HepG2 (cell line): Measurements from ENCODE around the gene IL24. TPM values are rescaled to one million over a fixed set of nuclear protein-coding genes. Genes with fewer than 3 reads are reported as not detected.

Experiments used
- ATAC-seq: fragments of 200-7000 bp; cut with Tn5 transposase; 3 replicates; pipeline ENCODE4 v1.9.1; 2020; ENCODE audit warnings: mild to moderate bottlenecking, moderate library complexity
- BruUV-seq: library from RNA; stranded (reverse); fragments of 400-500 nt; replicated peaks from 2 replicates; lab custom pipeline; 2021; lab: Mats Ljungman, UMichigan
- CTCF ChIA-PET: fragments of 300-600 bp; formaldehyde crosslinking; extraction: SDS; loops from one replicate; lab custom pipeline; 2021; ENCODE audit warnings: low total read pairs, inconsistent platforms, low intra/inter-chr PET ratio; lab: Yijun Ruan, JAX
- POLR2A ChIA-PET: fragments of 350-600 bp; sonication (Branson Sonifier 250); formaldehyde crosslinking; loops from one replicate; lab custom pipeline; 2020; ENCODE audit warnings: antibody characterized with exemption, inconsistent platforms; lab: Yijun Ruan, JAX
- DNase-seq: peaks from one replicate; pipeline ENCODE4 v3.0.0-alpha.2; 2015; ENCODE audit warnings: low spot score
- FAIRE-seq: peaks from 3 replicates; lab custom pipeline; 2011; peaks lifted over from hg19 to GRCh38; lab: Jason Lieb, UNC
- H2AFZ ChIP-seq: one replicate; pipeline ENCODE4 v1.6.1; 2011; ENCODE audit warnings: low read length, inconsistent platforms
- H3K27ac ChIP-seq: fragments of 300-600 bp; 3 replicates; pipeline ENCODE4 v1.8.0; 2011; ENCODE audit warnings: mixed run types, mild to moderate bottlenecking, mixed read lengths, low read length, inconsistent platforms; ENCODE audit not compliant: insufficient read depth; ENCODE audit errors: extremely low read length
- H3K27me3 ChIP-seq, 2 experiments: fragments of 200-600 bp in 1 of 2; 2 replicates in 1 of 2; 3 replicates in 1 of 2; pipeline versions ENCODE4 v1.6.0 to v1.8.0; 2011; ENCODE audit warnings: low read length in 2 of 2, mild to moderate bottlenecking in 2 of 2, moderate library complexity in 2 of 2, inconsistent platforms in 1 of 2; ENCODE audit not compliant: insufficient read depth in 2 of 2, control insufficient read depth in 1 of 2
- H3K36me3 ChIP-seq, 2 experiments: fragments of 200-600 bp in 1 of 2; replicated peaks in 1 of 2; 2 replicates in 1 of 2; 3 replicates in 1 of 2; pipeline versions ENCODE4 v1.5.1 to v1.8.0; 2011; ENCODE audit warnings: low read length in 2 of 2, inconsistent platforms in 1 of 2; ENCODE audit not compliant: insufficient read depth in 2 of 2, control insufficient read depth in 1 of 2
- H3K4me1 ChIP-seq: 2 replicates; pipeline ENCODE4 v1.5.1; 2012; ENCODE audit warnings: low read length, inconsistent platforms; ENCODE audit not compliant: insufficient read depth
- H3K4me2 ChIP-seq: 2 replicates; pipeline ENCODE4 v1.6.0; 2011; ENCODE audit warnings: low read depth, low read length, inconsistent platforms
- H3K4me3 ChIP-seq, 3 experiments: fragments of 200-600 bp in 1 of 3; sonication (generic), shearing (Covaris generic) in 1 of 3; replicated peaks in 1 of 3; 2 replicates each; pipeline ENCODE4 v1.5.1; 2011 to 2016; ENCODE audit warnings: low read length in 3 of 3, inconsistent platforms in 2 of 3, low read depth in 2 of 3, mild to moderate bottlenecking in 2 of 3, control low read depth in 1 of 3, mixed read lengths in 1 of 3; ENCODE audit not compliant: insufficient read depth in 1 of 3
- H3K79me2 ChIP-seq: one replicate; pipeline ENCODE4 v1.6.1; 2011; ENCODE audit warnings: low read length, inconsistent platforms; ENCODE audit not compliant: insufficient read depth
- H3K9ac ChIP-seq: 2 replicates; pipeline ENCODE4 v1.6.0; 2011; ENCODE audit warnings: mild to moderate bottlenecking, low read depth, low read length, inconsistent platforms; ENCODE audit not compliant: insufficient read depth
- H3K9me3 ChIP-seq: 2 replicates; pipeline ENCODE4 v1.5.1; 2012; ENCODE audit warnings: mild to moderate bottlenecking, low read length
- H4K20me1 ChIP-seq: 2 replicates; pipeline ENCODE4 v1.6.0; 2011; ENCODE audit warnings: inconsistent platforms, mild to moderate bottlenecking, low read length, moderate library complexity; ENCODE audit not compliant: insufficient read depth
- CSRNP2 ChIP-seq: sonication (generic); formaldehyde crosslinking; conservative IDR thresholded peaks from 2 replicates; pipeline ENCODE4 v1.8.0; 2022; ENCODE audit warnings: low read depth, missing genetic modification reagents
- DMAP1 ChIP-seq: IDR thresholded peaks from 2 replicates; pipeline ENCODE4 v1.6.1; 2016
- HIVEP1 ChIP-seq: sonication (generic); formaldehyde crosslinking; IDR thresholded peaks from 2 replicates; pipeline ENCODE4 v1.4.0; 2020; ENCODE audit warnings: mild to moderate bottlenecking, missing genetic modification reagents
- HNF1A ChIP-seq, 2 experiments: sonication (generic) in 1 of 2; formaldehyde crosslinking in 1 of 2; IDR thresholded peaks; 2 replicates each; pipeline versions ENCODE4 v1.4.0 to v1.6.1; 2016 to 2020; ENCODE audit warnings: borderline replicate concordance in 1 of 2, low read depth in 1 of 2, mild to moderate bottlenecking in 1 of 2, missing genetic modification reagents in 1 of 2
- RBM39 ChIP-seq: fragments of 200-400 bp; formaldehyde crosslinking; IDR thresholded peaks from one replicate; pipeline ENCODE4 v1.6.1; 2018; ENCODE audit warnings: antibody characterized with exemption, mild to moderate bottlenecking, low read depth, low read length; ENCODE audit not compliant: poor library complexity, severe bottlenecking
- ZBTB49 ChIP-seq: sonication (generic); formaldehyde crosslinking; IDR thresholded peaks from 2 replicates; pipeline ENCODE4 v1.4.0; 2020; ENCODE audit warnings: missing genetic modification reagents, borderline replicate concordance
- ZFP1 ChIP-seq: IDR thresholded peaks from 2 replicates; pipeline ENCODE4 v1.6.1; 2016
- ZNF253 ChIP-seq: sonication (generic); formaldehyde crosslinking; IDR thresholded peaks from 2 replicates; pipeline ENCODE4 v1.8.0; 2022; ENCODE audit warnings: mild to moderate bottlenecking, missing genetic modification reagents, borderline replicate concordance
- ZNF333 ChIP-seq: sonication (generic); formaldehyde crosslinking; IDR thresholded peaks from 2 replicates; pipeline ENCODE4 v1.4.0; 2020; ENCODE audit warnings: mild to moderate bottlenecking, missing genetic modification reagents, borderline replicate concordance
- ZNF441 ChIP-seq: sonication (generic); formaldehyde crosslinking; IDR thresholded peaks from 2 replicates; pipeline ENCODE4 v1.7.0; 2021; ENCODE audit warnings: missing genetic modification reagents, borderline replicate concordance
- ZNF563 ChIP-seq: sonication (generic); formaldehyde crosslinking; IDR thresholded peaks from 2 replicates; pipeline ENCODE4 v1.8.0; 2022; ENCODE audit warnings: mild to moderate bottlenecking, moderate library complexity, missing genetic modification reagents
- ZNF619 ChIP-seq: sonication (generic); formaldehyde crosslinking; IDR thresholded peaks from 2 replicates; pipeline ENCODE4 v1.4.0; 2020; ENCODE audit warnings: mild to moderate bottlenecking, missing genetic modification reagents
- ZNF777 ChIP-seq: sonication (generic); formaldehyde crosslinking; IDR thresholded peaks from 2 replicates; pipeline ENCODE4 v1.4.0; 2020; ENCODE audit warnings: missing genetic modification reagents
- WGBS: methylation state at CpG from one replicate; pipeline ENCODE4 v1.1.6; 2017; ENCODE audit warnings: low lambda C conversion rate; 5-methylcytosine and 5-hydroxymethylcytosine counted together
- in situ Hi-C: cut with HindIII; loops from 2 replicates; pipeline ENCODE4 v1.10.0; 2017; ENCODE audit warnings: low pct_unique_long_range_greater_than_20kb; ENCODE audit not compliant: extremely low pct_ligation_motif_present
- intact Hi-C: fragments of 100-400 bp; cut with micrococcal nuclease; formaldehyde crosslinking; loops from one replicate; pipeline ENCODE4 v1.10.0; 2022; ENCODE audit not compliant: unreplicated experiment
- polyA plus RNA-seq, 8 experiments: library from polyadenylated mRNA; depleted of rRNA in 3 of 8; stranded (reverse) in 7 of 8; unstranded in 1 of 8; fragments of >200 nt; fragmentation: Illumina TruSeq in 4 of 8; extraction: Trizol in 4 of 8; gene quantifications; 2 replicates each; pipeline versions ENCODE4 v1.2.1 to v1.2.3, GENCODE V29; 2011 to 2016; ENCODE audit warnings: low read depth in 4 of 8, missing spikeins in 1 of 8, mixed read lengths in 1 of 8; ENCODE audit not compliant: insufficient read depth in 1 of 8
- total RNA-seq, 5 experiments: library from RNA; depleted of rRNA; stranded (reverse); fragments of >200 nt; fragmentation: Illumina TruSeq; extraction: Trizol; gene quantifications; 2 replicates each; pipeline ENCODE4 v1.2.3, GENCODE V29; 2016; ENCODE audit warnings: low read depth in 1 of 5

The IL24 gene
- total and polyA plus RNA-seq, 2 of the 13 experiments (the other 11 are each of a cell fraction or from before 2014, with no cell fraction given): not detected

GRCh38 chr1:206929524-206929923 lies 32.3 kb downstream of the IL24 start:
- H3K9me3 ChIP-seq: no peaks in the 10 kb centered on the region
- no peaks in the 10 kb centered on the region for H4K20me1 ChIP-seq
- POLR2A ChIA-PET: no interaction called here
- H3K4me2 ChIP-seq: no peak overlapping the region
- H3K4me3 ChIP-seq: no peak overlapping the region
- intact Hi-C loops (no loop called here), in situ Hi-C loops (no loop called here)
- ATAC-seq (no peak), FAIRE-seq (no peak), DNase-seq (no peak)
- 39% methylated on average over 6 of the region's 6 CpGs for WGBS
- no peak for TF ChIP-seq ZFP1 (CRISPR knock-in tag)
- no peak for TF ChIP-seq HNF1A (IDR thresholded peaks at IDR 0.05; ENCODE audit: low read depth)
- no peak for TF ChIP-seq HNF1A (CRISPR knock-in tag; IDR thresholded peaks at IDR 0.05; ENCODE audit: borderline replicate concordance)
- no peak for TF ChIP-seq ZNF333 (CRISPR knock-in tag)
- no peak for TF ChIP-seq CSRNP2
- TF ChIP-seq ZNF777 (CRISPR knock-in tag): no peak
- no peak for TF ChIP-seq DMAP1
- no peak for TF ChIP-seq ZNF441 (CRISPR knock-in tag)
- no peak for TF ChIP-seq ZNF563 (CRISPR knock-in tag)
- no peak for TF ChIP-seq ZBTB49 (CRISPR knock-in tag)
- TF ChIP-seq ZNF253 (CRISPR knock-in tag): no peak
- TF ChIP-seq ZNF619: no peak
- TF ChIP-seq HIVEP1 (CRISPR knock-in tag): no peak
- TF ChIP-seq RBM39: no peak
- peaks cover 18% of the 10 kb centered on the region for H3K4me1 ChIP-seq
- no peak overlapping the region for H3K27ac ChIP-seq
- no peaks in the 10 kb centered on the region; a peak in 2 of 5 replicates for H3K27me3 ChIP-seq
- H3K9ac ChIP-seq: no peak overlapping the region
- CTCF ChIA-PET: no interaction called here
- no TSS peak for BruUV-seq
- H3K36me3 ChIP-seq: no peaks in the 10 kb centered on the region
- no peaks in the 10 kb centered on the region for H3K79me2 ChIP-seq
- no peak overlapping the region for H2AFZ ChIP-seq
